GM18951 (cell line): ENCODE measurements around the gene LHCGR.

ENCODE experiments used
- POLR2A ChIP-seq: IDR thresholded peaks from 4 replicates; pipeline ENCODE4 v1.6.1; 2011; ENCODE audit warnings: mild to moderate bottlenecking; ENCODE audit not compliant: insufficient read length, insufficient read depth; ENCODE audit errors: extremely low read depth
- in situ Hi-C: fragments of 300-500 bp; cut with MboI; formaldehyde crosslinking; loops from one replicate; pipeline ENCODE4 v1.12.0; 2022; ENCODE audit warnings: low sequenced_read_pairs, mixed read lengths, inconsistent platforms; ENCODE audit not compliant: unreplicated experiment

LHCGR gene

DNA sequence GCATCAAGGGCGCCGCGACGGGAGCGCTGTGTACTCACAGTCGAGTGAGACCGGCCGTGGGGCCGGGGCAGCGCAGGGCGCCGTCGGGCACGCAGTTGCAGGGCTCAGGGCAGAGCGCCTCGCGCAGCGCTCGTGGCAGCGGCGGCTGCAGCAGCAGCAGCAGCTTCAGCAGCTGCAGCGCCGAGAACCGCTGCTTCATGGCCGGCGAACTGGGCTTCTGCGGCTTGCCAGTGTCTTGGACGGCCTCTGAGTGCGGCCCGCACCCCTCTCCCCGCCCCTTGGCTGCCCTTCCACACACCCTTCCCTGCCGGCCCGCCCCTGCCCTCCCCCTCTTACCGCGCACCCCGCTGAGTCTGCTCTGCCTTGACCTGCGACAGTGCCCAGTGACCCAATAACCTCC lies at the start of gene LHCGR:
LHCGR (minus strand) TSS at position 252 of the 400 bp plus-strand sequence; CDS start at position 199, 53 bp downstream.
- in situ Hi-C loops: no loop called here
- TF ChIP-seq POLR2A: no peak

DNA sequence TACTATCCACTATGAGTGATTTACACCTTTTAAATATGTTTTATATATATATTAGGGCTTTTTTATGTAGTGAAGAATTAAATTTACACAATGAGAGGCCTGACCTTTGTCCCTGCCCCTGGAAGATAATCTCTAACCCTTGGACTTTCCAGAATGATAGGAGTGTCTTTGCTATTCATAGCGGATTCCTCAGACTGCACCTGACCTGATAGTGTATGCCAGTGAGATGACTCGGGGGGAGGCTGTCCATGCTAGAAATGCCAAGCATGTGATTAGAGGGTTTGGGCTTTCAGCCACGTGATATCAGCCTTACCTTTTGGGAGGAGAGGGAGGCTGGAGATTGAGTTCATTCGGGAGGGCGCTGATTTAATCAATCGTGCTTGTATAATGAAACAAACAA lies 44.1 kb upstream of the LHCGR start:
- TF ChIP-seq POLR2A: no peak
- in situ Hi-C loops: no loop called here

DNA sequence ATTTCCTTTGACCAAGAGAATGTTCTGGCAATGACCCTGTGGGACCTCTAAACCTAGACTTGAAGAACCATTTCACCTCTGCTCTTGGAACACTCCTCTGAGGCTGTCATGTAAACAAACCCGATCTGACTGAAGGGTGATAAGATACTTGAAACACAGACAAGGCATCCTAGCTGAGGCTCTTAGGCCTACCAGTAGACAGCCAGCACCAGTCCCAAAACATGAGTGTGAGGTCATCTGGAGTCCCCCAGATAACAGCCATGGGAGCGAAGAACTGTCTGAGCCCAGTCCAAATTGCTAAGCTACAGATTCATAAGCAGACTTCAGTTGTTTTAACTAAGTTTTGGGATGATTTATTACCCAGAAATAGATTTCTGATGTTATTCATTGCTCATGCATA lies 39.5 kb upstream of the LHCGR start:
- TF ChIP-seq POLR2A: no peak
- in situ Hi-C loops: no loop called here

DNA sequence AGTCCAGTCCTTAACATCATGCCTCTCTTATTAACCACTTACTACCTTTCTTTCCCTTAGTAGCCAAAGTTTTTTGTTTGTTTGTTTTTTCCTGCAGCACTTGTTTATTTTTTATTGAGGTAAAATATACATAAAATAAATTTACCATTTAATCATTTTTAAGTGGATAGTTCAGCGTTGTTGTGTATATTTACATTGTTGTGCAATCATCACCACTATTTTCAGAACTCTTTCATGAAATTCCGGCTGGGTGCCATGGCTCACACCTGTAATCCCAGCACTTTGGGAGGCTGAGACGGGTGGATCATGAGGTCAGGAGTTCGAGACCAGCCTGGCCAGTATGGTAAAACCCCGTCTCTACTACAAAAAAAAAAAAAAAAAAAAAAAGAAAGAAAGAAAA lies 38.1 kb upstream of the LHCGR start:
- no peak for TF ChIP-seq POLR2A
- in situ Hi-C loops: no loop called here

DNA sequence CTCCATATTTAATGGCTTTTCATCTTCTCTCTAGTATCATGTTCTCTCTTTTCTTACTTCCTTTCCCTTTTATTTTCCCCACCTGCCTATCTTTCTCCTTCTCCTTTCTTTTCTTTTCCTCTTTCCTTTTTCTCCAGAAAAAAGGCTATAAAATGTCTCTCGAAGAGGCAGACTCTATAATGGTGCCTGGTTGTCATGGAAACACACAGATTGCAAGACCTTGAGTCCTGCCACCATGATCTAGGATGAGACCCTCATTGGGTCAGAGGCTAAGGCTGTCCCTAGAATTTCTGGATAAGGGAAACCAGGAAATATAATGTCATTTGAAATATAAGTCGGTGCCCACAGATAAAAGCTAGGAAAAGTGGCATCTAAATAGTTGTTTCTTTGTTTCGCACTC lies 36.5 kb upstream of the LHCGR start:
- no peak for TF ChIP-seq POLR2A
- in situ Hi-C loops: no loop called here

DNA sequence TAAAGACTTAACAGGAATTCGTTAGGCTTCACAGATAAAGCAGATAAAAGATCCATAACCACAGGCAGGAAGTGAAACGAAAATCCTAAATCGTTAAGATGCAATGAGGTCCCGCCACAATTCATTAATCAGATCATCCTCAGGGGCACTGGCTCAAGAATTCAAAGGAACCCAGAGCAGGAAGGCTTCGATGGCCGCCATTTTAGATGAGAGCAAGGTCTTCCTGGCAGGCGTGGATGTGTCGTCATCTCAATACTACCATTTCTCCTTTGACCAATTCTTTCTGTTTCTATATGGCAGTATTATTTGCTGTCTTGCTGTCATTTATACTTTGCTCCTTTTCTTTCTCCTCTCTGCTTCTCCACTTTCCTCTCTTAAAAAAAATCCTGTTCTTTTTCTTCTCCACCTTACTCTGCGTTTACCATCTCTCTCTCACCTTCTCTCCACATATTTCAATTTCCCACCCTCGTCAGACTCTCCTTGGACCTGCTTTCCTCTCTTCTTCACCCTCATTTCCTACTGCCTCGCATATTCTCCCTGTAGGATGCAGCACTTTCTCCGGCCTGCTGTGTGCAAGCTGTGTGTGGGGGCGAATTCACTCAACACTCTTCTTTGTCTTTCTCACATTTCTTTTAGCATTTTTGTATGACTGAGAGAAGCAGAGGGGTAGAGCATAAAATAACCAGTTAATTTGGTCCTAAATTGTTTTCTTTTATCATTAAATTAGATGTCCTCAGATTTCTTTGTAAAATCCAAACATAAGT lies 35.1 kb upstream of the LHCGR start:
- in situ Hi-C loops: no loop called here
- no peak for TF ChIP-seq POLR2A

DNA sequence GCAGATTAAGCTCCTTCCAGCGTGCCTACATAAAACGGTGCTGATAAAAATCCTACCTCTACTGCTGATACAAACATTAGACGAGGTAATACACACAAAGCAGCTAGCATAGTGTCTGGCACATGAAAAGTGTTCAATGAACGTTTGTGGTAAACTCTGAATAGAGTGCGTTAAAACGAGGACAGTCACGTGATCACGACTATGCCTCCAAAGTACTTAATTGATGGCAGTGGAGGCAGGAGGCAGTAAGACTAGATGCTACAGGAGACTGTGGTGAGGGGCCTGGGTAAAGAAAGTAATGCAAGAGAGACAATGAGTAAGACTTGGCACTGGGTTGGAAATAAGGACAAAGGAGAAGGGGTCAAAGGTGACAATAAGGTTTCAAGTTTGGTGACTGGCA lies 32.1 kb upstream of the LHCGR start:
- TF ChIP-seq POLR2A: no peak
- in situ Hi-C loops: no loop called here

DNA sequence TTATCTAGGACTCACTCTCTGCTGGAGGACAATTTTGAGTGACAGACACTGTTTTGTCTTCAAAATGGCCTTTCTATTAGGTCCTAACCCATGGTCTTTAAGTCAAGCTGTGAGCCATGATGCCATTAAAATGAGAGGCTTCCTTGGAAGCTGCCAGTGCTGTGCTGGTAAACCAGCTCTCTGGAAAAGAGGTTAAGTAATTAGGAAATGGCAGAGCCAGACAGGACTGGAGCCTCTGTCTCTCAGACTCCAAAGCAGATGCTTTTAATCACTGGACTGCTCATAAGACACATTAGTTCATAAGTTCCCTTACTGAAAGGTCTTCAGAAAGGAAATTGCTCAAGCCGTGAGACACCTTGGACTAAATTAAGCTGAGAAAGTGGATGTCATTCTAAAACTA lies 25.8 kb upstream of the LHCGR start:
- in situ Hi-C loops: no loop called here
- no peak for TF ChIP-seq POLR2A

DNA sequence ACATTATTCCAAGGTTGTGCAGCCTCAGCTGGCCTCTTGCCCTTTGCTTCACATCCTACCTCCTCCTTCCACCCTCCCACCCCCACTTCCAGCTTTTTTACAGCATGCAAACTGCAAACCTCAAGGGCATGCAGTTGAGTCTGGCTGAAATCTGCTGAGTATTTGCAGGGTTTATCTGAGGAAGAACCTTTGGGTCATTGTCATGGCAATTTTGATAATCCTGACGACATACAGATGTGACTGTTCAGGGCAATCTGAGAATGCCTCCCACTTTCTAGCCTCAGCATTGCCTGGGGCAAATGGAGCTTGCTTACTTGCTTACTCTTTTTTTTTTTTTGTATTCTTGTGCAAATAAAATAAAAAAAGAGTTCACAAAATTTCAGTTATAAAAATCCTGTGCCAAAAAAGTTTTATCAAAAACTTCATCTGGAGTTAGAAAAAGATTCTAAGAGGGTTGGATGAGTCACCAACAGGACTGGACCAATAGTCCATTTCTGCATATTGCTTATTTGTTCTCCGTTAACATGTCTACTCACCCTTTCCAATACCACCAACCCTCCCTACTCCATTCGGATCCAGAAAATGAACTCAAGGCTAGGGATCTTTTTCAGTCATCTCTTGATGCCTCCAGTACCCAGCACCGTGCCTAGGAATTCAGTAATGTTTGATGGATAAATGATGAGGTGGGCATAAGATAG lies 23.6 kb upstream of the LHCGR start:
- in situ Hi-C loops: no loop called here
- no peak for TF ChIP-seq POLR2A

DNA sequence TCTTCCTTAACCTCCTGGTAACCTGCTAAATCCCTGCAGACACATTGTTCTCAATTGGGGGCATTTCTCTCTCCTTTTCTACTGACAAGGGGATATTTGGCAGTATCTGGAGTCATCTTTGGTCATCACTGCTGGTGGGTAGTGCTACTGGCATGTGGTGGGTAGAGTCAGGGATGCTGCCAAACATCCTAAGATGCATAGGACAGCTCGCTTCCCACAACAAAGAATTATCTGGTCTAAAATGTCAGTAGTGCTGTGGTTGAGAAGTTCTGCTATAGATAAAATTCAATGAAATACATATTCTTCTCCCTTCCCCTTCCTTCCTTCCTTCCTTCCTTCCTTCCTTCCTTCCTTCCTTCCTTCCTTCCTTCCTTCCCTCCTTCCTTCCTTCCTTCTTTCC lies 18.7 kb upstream of the LHCGR start:
- in situ Hi-C loops: no loop called here
- TF ChIP-seq POLR2A: no peak

DNA sequence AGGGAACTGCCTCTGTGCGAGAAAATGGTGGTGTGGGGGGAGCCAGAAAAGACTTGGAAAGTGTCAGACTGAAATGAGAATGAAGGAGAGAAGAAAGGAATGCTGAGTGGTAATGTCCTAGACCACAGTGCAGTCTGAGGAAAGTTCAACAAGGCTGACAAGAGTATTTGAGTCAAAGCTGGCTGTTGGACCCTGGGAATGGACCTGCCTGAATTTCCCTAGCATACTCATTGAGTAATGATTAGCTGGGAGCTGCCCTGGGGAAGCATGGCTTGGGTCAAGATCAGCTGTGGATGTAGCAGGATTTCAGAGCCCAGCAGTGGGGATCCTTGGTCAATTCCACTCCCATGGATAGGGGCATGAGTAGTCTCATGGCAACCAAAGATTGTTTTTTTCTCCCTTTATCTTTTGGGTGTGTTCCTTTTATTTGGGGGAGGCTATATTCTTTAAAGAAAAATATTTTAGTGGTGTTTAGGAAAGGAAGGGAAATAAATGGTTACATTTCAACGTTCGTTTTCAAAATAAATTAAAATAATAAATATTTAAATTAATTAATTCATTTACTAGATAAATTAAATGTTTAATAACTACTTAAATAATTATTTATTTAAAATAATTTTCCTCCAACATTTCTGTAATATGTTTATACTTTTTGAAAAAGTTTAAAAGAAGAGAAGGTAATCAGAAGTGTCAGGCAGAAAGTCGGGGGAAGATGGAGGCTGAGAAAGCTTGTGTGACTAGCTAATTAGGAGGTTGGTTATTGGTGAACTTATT lies 15.9 kb upstream of the LHCGR start:
- in situ Hi-C loops: no loop called here

DNA sequence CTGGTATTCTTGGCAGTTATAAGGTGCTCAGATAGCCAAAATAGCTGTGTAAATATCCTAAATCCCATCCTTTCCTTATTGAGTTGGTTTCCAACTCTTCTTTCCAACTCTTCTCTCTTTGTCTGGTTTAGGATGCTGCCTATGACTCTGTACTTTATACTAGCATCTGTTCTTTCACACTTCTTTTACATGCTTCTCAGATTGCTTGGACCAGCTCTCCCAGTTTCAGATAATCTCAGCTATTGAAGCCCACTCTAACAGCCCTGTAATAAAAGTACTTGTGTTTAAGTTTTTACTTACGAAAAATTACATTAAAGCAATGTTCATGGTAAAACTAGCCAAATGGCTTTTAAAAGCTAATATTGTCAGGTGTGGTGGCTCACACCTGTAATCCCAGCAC lies 14.7 kb upstream of the LHCGR start:
- in situ Hi-C loops: no loop called here
- no peak for TF ChIP-seq POLR2A

More for the DNA sequence above, 15.9 kb upstream of the LHCGR start:
- no peak for TF ChIP-seq POLR2A

DNA sequence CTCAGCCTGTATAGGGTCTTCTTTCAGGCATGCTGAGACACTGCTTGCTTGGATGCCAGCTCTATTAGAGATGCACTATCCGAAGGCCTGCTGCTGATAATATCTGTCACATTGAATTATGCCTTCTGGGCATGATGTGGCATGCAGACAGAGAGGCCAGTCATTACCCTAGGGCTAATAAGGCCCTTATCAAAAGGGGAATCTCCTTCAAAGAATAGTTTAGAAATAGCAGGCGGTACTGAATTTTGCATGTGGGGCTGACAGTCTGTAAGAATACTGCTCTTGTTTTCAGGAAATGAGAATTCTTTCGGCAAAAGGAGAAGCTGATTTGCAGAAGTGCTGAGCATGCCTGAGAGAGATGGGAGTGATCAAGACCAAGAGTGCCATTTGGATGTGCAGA lies 13.1 kb upstream of the LHCGR start:
- no peak for TF ChIP-seq POLR2A
- in situ Hi-C loops: no loop called here

DNA sequence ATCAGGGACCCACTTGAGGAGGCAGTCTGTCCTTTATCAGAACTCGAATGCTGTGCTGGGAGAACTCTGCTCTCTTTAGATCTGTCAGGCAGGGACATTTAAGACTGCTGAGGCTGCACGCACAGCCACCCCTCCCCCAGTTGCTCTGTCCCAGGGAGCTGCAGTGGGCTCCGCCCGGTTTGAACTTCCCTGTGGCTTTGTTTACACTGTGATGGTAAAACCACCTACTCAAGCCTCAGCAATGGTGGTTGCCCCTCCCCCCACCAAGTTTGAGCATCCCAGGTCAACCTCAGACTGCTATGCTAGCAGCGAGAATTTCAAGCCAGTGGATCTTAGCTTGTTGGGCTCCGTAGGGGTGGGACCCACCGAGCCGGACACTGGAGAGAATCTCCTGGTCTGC lies 11.8 kb upstream of the LHCGR start:
- no peak for TF ChIP-seq POLR2A
- in situ Hi-C loops: no loop called here

DNA sequence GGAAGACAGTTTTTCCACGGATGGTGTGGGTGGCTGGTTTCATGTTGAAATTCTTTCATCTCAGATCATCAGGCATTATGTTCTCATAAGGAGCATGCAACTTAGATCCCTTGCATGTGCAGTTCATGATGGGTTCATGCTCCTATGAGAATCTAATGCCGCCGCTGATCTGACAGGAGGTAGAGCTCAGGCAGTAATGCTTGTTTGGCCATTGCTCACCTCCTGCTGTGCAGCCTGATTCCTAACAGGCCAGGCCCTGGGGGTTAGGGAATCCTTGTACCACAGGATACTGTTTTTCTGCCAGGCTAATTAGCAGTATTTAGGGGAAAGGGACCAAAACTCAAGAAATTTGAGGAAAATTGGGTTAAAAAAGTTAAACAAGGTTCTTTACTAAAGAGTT lies 5.3 kb upstream of the LHCGR start:
- TF ChIP-seq POLR2A: no peak
- in situ Hi-C loops: no loop called here
